H1 (cell line): ENCODE data around the gene IFNGR1. TPM values are rescaled to one million over a fixed set of nuclear protein-coding genes. Genes with fewer than 3 reads are reported as not detected.

Experiments
- CBX8 ChIP-seq: fragments of 300-800, 300-1000 bp; sonication (generic); IDR thresholded peaks from 2 replicates; pipeline ENCODE4 v1.7.1; 2016; ENCODE audit warnings: low read depth, low read length, borderline replicate concordance
- CHD7 ChIP-seq: fragments of 300-600 bp; sonication (generic); IDR thresholded peaks from 2 replicates; pipeline ENCODE4 v1.7.1; 2012; ENCODE audit warnings: low read length, moderate library complexity, mild to moderate bottlenecking, inconsistent platforms; ENCODE audit not compliant: insufficient replicate concordance
- GTF2F1 ChIP-seq: IDR thresholded peaks from 2 replicates; pipeline ENCODE4 v1.6.1; 2012; ENCODE audit warnings: low read depth, low read length, improper control_type of control experiment, borderline replicate concordance
- KDM1A ChIP-seq: fragments of 200-600, 300-600 bp; sonication (generic); IDR thresholded peaks from 2 replicates; pipeline ENCODE4 v1.7.1; 2016; ENCODE audit warnings: mild to moderate bottlenecking, low read length, borderline replicate concordance
- SAP30 ChIP-seq: fragments of 300-600 bp; sonication (generic); IDR thresholded peaks from 2 replicates; pipeline ENCODE4 v1.7.1; 2012; ENCODE audit warnings: low read length, moderate library complexity, mild to moderate bottlenecking, inconsistent platforms; ENCODE audit not compliant: insufficient read depth, insufficient replicate concordance
- SIN3A ChIP-seq, 2 experiments: IDR thresholded peaks in 1 of 2; conservative IDR thresholded peaks in 1 of 2; 2 replicates each; pipeline ENCODE4 v1.6.1; 2011 to 2012; ENCODE audit warnings: low read length in 2 of 2, improper control_type of control experiment in 1 of 2, low read depth in 1 of 2, mild to moderate bottlenecking in 1 of 2
- SIX5 ChIP-seq: IDR thresholded peaks from 2 replicates; pipeline ENCODE4 v1.6.1; 2011; ENCODE audit warnings: mild to moderate bottlenecking, low read depth, low read length
- polyA plus RNA-seq, 7 experiments: library from polyadenylated mRNA; depleted of rRNA in 3 of 7; stranded (reverse) in 5 of 7; unstranded in 2 of 7; fragments of >200 nt in 5 of 7; fragments of 200-250 nt in 2 of 7; gene quantifications; 1 replicate in 5 of 7; 2 replicates in 1 of 7; 4 replicates in 1 of 7; pipeline versions ENCODE4 v1.2.1 to v1.2.3, GENCODE V29; 2011 to 2013; ENCODE audit warnings: missing spikeins in 2 of 7, mixed read lengths in 2 of 7
- total RNA-seq: library from RNA; stranded (reverse); fragmentation: NEBNext Ultra II Directional; extraction: Animal tissue kit (Norgen Biotek cat#: 25700); gene quantifications from 2 replicates; pipeline ENCODE4 v1.2.1, GENCODE V29; 2021

Gene IFNGR1
- total and polyA plus RNA-seq, 2 of the 8 experiments (the other 6 are each of a cell fraction or from before 2014, with no cell fraction given): 9.7 to 20.9 TPM

GRCh38 chr6:137247724-137248123, 28.5 kb upstream of the IFNGR1 start (continued):
- TF ChIP-seq CHD7 (no peak), GTF2F1 (no peak), SIX5 (no peak), CBX8 (no peak), KDM1A (no peak), SIN3A (conservative IDR thresholded peaks at IDR 0.05 in 1 of 2, IDR thresholded peaks at IDR 0.05 in 1 of 2; ENCODE audit: low read depth in 1 of 2, low read length in 2 of 2) (no peak), SAP30 (no peak)
